Stimulated activated naive CD8-positive, alpha-beta T cell treated with anti-CD3 and anti-CD28 coated beads, Interleukin-15, amount 100 ng/mL, for 72 hours (primary cell): ENCODE results near the gene SEC23B.
"Not testable (repeated sequence)": the region's sequence is repeated elsewhere in the genome, so short reads cannot be mapped to it uniquely, and the experiment has no call there.

ENCODE experiments used
- ATAC-seq: fragments of 150-1000 bp; cut with Tn5 transposase; 2 replicates; pipeline ENCODE4 v1.10.0; 2021; ENCODE audit warnings: mild to moderate bottlenecking, moderate library complexity
- DNase-seq, 2 donors: peaks; one replicate each; pipeline ENCODE4 v3.0.0; 2021 to 2022
- H3K27ac Mint-ChIP-seq, 2 donors: one replicate each; pipeline ENCODE4 v1.8.0; 2022; ENCODE audit warnings: mild to moderate bottlenecking in 2 of 2, mixed read lengths in 2 of 2, moderate library complexity in 2 of 2
- H3K27me3 Mint-ChIP-seq: one replicate; pipeline ENCODE4 v1.8.0; 2022; ENCODE audit warnings: mixed read lengths
- H3K4me1 Mint-ChIP-seq: one replicate; pipeline ENCODE4 v1.8.0; 2022; ENCODE audit warnings: mild to moderate bottlenecking, mixed read lengths
- H3K4me3 Mint-ChIP-seq, 2 donors: one replicate each; pipeline ENCODE4 v1.8.0; 2022; ENCODE audit warnings: mild to moderate bottlenecking in 2 of 2, mixed read lengths in 2 of 2, moderate library complexity in 1 of 2
- H3K9me3 Mint-ChIP-seq, 2 donors: one replicate each; pipeline ENCODE4 v1.8.0; 2022; ENCODE audit warnings: mixed read lengths in 2 of 2

Gene SEC23B

DNA sequence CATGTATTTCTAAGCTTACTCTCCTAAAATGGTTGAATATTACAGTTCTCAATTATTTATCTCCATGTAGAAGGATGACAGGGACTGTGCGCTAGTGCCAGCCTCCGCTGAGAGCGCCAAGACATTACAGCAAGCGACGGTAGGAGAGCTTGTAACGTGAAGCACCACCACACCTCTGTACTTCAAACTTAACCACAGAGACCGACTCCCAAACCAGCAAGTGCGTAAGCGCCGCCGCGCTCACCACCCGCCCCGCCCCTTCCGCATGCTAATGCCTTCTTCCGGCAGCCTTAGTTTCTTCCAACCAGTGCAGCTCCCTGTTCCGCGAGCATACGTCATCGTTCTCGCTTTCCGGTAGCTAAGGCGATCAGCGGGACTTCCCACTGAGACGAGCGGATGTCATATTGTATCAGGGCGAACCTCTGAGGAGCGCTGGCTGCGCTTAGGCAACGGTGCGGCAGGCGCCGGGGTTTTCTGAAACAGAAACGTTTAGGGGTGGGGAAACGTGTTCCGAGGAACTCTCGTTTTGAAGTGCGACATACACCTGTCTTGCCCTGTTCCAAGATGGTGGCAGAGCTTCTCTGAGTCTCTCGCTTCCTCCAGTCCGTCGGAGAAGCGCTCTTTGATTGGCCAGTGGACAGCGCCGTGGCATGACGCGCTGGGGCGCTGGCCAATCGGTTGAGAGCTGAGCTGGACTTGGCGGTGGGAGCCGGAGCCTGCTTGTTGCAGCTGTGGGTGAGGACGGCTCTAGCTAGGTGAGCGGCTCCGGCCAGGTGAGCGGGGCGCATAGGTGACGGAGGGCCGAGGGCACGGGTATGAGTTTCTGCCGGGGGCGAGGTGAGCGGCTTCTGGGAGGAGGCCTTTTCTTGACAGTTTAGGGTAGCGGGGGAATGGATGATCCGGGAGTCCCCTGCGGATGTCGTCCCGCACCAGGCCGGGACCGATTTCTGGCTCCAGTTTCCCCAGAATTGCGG, at the start of gene SEC23B:
SEC23B (plus strand) TSS at position 723 of the 974 bp plus-strand sequence. CDS start 2,896 bp downstream, outside the sequence.
- peak; percentile 93 for ATAC-seq
- H3K27ac Mint-ChIP-seq = peak within 1 kb of the TSS; percentile 94 to 99
- DNase-seq = peak; percentile 96 to 98
- peak within 1 kb of the TSS; percentile 98 to 99 for H3K4me3 Mint-ChIP-seq
- no peaks in the 10 kb centered on the region for H3K27me3 Mint-ChIP-seq
- H3K9me3 Mint-ChIP-seq = no peaks in the 10 kb centered on the region
- peaks cover 47% of the 10 kb centered on the region for H3K4me1 Mint-ChIP-seq

DNA sequence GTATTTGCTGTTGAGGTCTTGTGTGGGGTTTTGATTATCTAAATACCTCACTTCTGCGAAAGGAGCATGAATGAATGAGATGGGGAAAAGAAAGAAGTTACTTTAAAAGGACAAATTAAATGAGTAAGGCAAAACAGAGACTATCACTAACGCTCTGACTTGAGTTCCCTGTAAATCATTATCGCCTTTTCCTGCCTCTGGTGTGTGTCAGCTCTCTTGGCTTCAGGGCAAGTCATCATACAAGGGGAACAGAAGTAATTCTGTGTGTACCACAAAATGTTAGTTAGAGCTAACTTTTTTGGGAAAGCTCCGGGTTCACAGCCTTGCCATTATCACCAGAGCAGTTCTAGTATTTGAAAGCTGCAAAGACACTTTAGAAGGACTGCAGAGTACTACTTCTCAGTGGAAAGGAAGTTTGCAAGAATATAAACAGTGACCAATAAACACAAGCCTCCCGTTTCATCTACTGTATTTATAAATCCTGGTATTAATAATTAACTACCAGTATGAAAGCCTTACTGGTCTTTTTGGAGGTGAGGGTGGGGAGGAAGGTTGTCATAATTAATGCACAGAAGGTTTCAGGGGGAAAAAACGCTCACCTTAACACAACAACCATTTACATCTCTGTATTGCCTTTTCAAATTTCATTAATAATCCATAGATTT, 42.1 kb upstream of the SEC23B start:
- Mint-ChIP-seq H3K9me3 (no peaks in the 10 kb centered on the region), H3K27ac (no peak overlapping the region), H3K4me3 (peak overlapping the region; percentile 92 to 98), H3K4me1 (peaks cover 35% of the 10 kb centered on the region), H3K27me3 (no peaks in the 10 kb centered on the region)
- DNase-seq (no peak), ATAC-seq (no peak)

DNA sequence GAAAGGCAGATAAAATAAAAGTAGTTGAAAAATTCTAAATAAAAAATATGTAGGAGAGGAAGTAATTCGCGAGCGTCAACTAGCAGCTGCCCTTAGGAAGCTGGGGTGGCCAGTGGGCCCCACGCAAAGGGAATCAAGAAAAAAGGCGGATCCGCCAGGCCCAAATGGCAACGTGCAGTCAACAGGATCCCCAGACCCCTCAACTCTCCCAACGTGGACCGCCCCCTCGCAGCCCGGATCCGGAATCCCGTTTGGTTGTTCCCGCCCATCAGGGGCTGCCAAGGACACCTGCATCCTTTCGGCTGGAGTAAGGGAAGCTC, 41.2 kb upstream of the SEC23B start:
- H3K27me3 Mint-ChIP-seq = no peaks in the 10 kb centered on the region
- no peaks in the 10 kb centered on the region for H3K9me3 Mint-ChIP-seq
- H3K4me1 Mint-ChIP-seq = peaks cover 35% of the 10 kb centered on the region
- peak overlapping the region; percentile 97 to 99 for H3K27ac Mint-ChIP-seq
- DNase-seq (no peak), ATAC-seq (peak; percentile 8)
- H3K4me3 Mint-ChIP-seq = peak overlapping the region; percentile 92 to 98

DNA sequence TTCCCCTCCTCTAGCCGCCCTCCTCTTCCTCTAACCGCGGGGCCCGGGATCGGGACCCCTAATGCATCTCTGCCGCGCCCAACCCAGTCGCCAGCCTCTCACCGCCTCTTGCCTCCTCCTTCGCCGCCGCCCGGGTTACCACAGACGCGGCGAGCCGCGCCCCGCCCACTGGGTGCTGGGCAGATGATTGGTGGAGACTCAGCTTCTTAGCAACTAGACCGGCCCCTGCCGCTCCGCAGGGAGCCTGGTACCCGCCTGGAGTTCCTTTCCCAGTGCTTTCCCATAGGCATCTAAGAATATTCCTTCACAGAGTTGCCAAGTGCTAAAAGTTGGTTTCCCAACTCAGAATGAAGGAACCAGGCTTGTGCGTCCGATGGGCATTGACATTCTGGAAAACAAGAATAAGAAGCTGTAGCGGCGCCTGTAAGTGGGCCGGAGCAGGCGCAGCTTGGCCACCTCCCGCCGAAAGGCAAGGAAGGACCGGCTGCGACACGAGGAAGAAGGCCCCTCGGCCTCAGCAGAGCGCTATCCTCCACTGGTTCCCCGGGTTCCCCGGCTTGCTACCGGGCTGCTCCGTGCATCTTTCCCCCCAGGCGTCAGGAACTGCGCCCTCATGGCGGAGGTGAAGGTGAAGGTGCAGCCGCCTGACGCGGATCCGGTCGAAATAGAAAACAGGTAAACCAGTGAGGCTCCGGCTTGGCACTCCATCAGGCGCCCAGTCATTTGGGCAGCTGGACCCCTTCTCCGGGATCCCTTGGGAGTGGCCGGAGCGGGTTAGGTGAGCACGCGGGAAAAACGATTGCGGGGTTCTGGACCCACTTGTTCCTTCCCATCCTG, 40.6 kb upstream of the SEC23B start, which contains the start of the genes DZANK1 and POLR3F:
DZANK1 (minus strand) TSS at position 137 of the 837 bp plus-strand sequence. CDS start 1,672 bp downstream, outside the sequence.
POLR3F (plus strand) TSS at position 497 of the 837 bp plus-strand sequence; CDS start at position 614, 117 bp downstream.
- no peaks in the 10 kb centered on the region for H3K27me3 Mint-ChIP-seq
- ATAC-seq = peak; percentile 99
- H3K27ac Mint-ChIP-seq = peak within 1 kb of the TSS; percentile 97 to 99
- DNase-seq = peak; percentile 90 to 92
- H3K9me3 Mint-ChIP-seq = no peaks in the 10 kb centered on the region
- H3K4me3 Mint-ChIP-seq = peak within 1 kb of the TSS; percentile 92 to 98
- peaks cover 35% of the 10 kb centered on the region for H3K4me1 Mint-ChIP-seq

DNA sequence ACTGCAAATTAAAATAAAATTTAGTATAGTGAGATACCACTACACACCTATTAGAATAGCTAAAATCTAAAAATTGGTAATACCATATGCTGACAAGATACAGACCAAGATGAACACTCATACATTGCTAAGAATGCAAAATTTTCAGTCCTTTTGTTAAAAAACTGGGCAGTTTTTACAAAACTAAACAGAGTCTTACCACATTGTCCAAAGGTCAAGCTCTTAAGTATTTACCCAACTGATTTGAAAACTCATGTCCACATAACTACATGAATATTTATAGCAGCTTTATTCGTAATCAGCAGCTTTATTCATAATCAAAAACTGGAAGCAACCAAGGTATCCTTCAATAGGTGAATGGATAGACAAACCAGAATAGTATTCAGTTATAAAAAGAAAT, 30.5 kb upstream of the SEC23B start:
- peak overlapping the region in 1 of 2 donors; percentile 31 for H3K27ac Mint-ChIP-seq
- no peaks in the 10 kb centered on the region for H3K9me3 Mint-ChIP-seq
- DNase-seq = no peak
- no peaks in the 10 kb centered on the region for H3K27me3 Mint-ChIP-seq
- no peaks in the 10 kb centered on the region for H3K4me1 Mint-ChIP-seq
- no peak for ATAC-seq
- no peak overlapping the region for H3K4me3 Mint-ChIP-seq

DNA sequence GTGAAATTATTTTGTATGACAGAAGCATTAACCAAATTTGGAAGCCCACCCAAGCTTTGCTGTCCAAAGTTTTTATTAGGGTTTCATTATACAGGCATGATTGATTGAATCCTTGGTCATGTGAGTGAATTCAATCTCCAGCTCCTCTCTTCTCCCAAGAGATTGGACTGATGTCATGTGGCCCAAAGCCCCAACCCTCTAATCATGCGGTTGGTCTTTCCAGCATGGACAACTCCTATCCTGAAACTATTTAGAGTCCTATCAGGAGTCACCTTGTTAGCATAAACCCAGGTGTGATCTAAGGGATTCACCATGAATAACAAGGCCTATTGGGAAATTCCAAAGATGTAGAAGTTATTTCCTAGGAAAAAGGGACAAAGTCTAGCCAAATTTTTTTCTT, 29.9 kb upstream of the SEC23B start:
- Mint-ChIP-seq H3K4me1 (no peaks in the 10 kb centered on the region), H3K27ac (no peak overlapping the region), H3K27me3 (no peaks in the 10 kb centered on the region), H3K9me3 (no peaks in the 10 kb centered on the region), H3K4me3 (no peak overlapping the region)
- DNase-seq = no peak
- no peak for ATAC-seq

DNA sequence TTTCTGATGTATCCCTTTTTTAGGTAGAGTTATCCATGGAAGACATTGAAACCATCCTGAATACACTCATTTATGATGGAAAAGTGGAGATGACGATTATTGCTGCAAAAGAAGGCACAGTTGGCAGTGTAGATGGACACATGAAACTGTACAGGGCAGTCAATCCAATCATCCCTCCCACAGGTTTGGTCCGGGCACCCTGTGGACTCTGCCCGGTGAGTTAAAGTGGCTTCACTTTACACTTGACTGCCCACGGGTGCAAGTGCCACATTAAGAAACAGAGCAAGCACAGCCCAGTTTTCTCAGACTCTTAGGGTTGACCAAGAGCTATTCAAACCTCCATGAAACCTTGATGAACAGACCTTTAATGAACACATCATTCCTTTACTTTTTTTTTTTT, 26.1 kb upstream of the SEC23B start:
- Mint-ChIP-seq H3K4me1 (no peaks in the 10 kb centered on the region), H3K9me3 (no peaks in the 10 kb centered on the region), H3K27ac (peak overlapping the region in 1 of 2 donors; percentile 82), H3K4me3 (no peak overlapping the region), H3K27me3 (no peaks in the 10 kb centered on the region)
- ATAC-seq (no peak), DNase-seq (no peak)

DNA sequence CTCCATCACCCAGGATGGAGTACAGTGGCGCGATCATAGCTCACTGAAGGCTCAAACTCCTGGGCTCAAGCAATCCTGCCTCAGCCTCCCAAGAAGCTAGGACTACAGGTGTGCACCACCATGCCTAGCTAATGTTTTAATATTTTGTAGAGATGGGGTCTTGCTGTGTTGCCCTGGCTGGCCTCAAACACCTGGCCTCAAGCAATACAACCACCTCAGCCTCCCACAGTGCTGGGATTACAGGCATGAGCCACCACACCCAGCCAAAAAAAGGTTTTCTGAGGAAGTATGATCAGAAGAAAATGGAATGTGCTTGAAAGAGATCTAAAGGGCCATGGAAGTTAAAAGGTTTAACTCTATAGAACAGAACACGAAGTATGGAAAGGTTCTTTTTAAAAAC, 19.4 kb upstream of the SEC23B start:
- no peak overlapping the region for H3K4me3 Mint-ChIP-seq
- no peaks in the 10 kb centered on the region for H3K9me3 Mint-ChIP-seq
- no peak for ATAC-seq
- no peaks in the 10 kb centered on the region for H3K27me3 Mint-ChIP-seq
- no peak overlapping the region for H3K27ac Mint-ChIP-seq
- peaks cover 3% of the 10 kb centered on the region for H3K4me1 Mint-ChIP-seq
- no peak for DNase-seq

DNA sequence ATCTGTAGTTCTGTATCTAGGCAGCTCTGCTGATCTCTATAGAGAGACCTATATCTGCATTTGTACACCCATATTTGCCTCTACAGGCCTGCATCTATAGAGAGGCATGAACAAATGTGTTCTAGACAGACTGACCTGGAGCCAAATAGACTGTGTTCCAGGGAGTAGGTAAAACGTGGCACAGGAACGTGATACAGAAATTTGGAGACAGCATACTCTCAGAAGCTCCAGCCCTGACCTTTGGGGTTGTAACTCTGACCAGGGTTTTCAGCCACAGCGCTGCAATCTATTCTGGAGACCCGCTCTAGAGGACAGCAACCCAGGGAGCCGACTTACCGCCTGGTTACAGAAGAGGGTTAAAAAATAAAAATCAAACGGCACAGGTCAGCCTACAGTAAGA, 11.7 kb upstream of the SEC23B start:
- peak overlapping the region in 1 of 2 donors; percentile 90 for H3K27ac Mint-ChIP-seq
- peaks cover 20% of the 10 kb centered on the region for H3K4me1 Mint-ChIP-seq
- H3K4me3 Mint-ChIP-seq = peak overlapping the region; percentile 98 to 99
- H3K27me3 Mint-ChIP-seq = no peaks in the 10 kb centered on the region
- no peak for ATAC-seq
- no peak for DNase-seq
- no peaks in the 10 kb centered on the region for H3K9me3 Mint-ChIP-seq

DNA sequence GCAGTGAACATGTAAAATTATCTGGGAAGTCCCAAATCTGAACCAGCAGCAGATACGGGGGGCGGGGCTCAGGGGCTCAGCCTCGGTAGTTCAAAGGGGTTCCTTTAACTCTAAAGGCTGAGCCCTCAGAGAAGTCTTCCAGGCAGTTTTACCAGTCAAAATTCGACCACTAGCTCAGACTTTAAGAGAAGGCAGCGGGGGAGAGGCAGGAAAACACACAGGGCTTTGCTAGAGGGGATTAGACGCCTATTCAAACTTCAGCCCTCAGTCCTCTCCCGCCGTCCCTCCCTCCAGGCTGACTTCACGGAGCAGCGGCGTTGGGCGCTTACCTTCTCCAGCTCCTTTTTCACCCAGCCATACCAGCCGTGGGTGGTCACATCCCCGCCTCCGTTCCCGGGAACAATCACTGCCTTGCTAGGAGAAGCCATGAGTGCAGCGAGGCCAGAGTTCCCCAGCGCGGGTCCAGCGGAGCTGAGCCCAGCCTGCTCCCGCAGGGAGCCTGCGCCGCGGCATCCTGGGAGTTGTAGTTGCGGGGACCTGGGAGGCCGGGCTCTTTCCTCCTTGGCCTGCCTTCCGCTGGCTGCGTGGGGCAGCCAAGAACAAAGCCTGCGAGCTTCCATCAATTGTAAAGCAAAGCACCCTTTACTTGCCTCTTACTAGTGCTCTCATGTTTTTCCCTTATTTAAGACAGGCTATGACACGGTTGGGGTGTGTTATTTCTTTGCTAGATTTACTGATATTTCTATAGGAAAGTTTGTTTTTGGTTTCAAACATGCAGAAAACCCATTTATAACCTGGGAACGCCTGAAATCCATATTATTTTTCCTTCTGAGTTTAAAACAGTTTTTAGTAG, 10.8 kb upstream of the SEC23B start, which contains the start of gene RBBP9:
RBBP9 (minus strand) TSS at position 486 of the 853 bp plus-strand sequence; CDS start at position 428, 58 bp downstream.
- peaks cover 20% of the 10 kb centered on the region for H3K4me1 Mint-ChIP-seq
- peak within 1 kb of the TSS; percentile 98 to 99 for H3K4me3 Mint-ChIP-seq
- H3K9me3 Mint-ChIP-seq = no peaks in the 10 kb centered on the region
- DNase-seq = peak; percentile 70 to 73
- peaks cover 5% of the 10 kb centered on the region for H3K27me3 Mint-ChIP-seq
- peak within 1 kb of the TSS; percentile 90 to 96 for H3K27ac Mint-ChIP-seq
- ATAC-seq = peak; percentile 99

DNA sequence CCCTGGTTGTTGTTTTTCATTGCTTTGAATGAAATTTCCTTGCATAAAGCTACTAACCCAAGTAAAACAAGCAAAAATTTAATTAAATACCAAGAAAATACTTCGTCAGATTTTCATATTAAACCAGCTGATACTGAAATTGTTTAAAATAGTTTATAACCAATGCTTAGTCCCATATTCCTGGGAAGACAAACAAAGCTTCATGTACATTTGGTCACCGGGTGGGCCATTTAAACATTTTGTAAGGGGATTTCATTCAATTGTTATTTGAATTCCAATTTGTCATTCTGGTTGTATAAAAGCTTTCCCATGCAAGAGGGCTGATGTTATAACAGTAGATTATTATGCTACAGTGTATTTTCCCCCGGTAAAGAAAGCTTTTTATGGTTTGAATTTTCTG, 10.1 kb upstream of the SEC23B start:
- DNase-seq = no peak
- peaks cover 8% of the 10 kb centered on the region for H3K27me3 Mint-ChIP-seq
- H3K4me3 Mint-ChIP-seq = peak overlapping the region; percentile 98 to 99
- peaks cover 20% of the 10 kb centered on the region for H3K4me1 Mint-ChIP-seq
- ATAC-seq = no peak
- no peak overlapping the region for H3K27ac Mint-ChIP-seq
- no peaks in the 10 kb centered on the region for H3K9me3 Mint-ChIP-seq

DNA sequence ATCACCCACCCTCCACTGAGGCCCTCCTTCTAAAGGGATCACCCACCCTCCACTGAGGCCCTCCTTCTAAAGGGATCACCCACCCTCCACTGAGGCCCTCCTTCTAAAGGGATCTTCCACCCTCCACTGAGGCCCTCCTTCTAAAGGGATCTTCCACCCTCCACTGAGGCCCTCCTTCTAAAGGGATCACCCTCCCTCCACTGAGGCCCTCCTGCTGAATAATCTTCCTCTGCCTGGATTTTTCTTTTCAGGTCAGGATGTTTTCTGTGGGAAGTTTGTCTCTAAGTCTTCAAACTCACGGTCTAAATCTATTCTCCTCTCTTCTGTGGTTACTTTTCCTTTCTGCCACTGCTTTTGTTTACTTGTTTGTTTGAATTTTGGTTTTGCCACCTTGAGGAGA, 6.1 kb upstream of the SEC23B start:
- not testable (repeated sequence) for H3K9me3 Mint-ChIP-seq, H3K27ac Mint-ChIP-seq, H3K4me3 Mint-ChIP-seq, ATAC-seq, DNase-seq, H3K27me3 Mint-ChIP-seq
- H3K4me1 Mint-ChIP-seq = peaks cover 13% of the 10 kb centered on the region

DNA sequence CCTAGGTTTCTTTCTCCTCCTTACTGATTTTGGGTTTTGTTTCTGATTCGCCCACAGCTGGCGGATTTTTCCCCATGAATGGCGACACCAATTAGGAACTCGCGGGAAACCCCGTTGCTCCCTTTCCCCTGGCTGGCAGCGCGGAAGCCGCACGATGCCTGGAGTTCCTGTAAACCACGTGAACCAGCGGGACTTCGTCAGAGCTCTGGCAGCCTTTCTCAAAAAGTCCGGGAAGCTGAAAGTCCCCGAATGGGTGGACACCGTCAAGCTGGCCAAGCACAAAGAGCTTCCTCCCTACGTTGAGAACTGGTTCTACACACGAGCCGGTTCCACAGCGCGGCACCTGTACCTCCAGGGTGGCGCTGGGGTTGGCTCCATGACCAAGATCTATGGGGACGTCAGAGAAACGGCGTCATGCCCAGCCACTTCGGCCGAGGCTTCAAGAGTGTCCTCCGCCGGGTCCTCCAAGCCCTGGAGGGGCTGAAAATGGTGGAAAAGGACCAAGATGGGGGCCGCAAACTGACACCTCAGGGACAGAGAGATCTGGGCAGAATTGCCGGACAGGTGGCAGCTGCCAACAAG, 3.2 kb upstream of the SEC23B start:
- Mint-ChIP-seq H3K27ac (no peak overlapping the region), H3K9me3 (no peaks in the 10 kb centered on the region), H3K4me3 (no peak overlapping the region), H3K4me1 (peaks cover 31% of the 10 kb centered on the region), H3K27me3 (peaks cover 8% of the 10 kb centered on the region)
- DNase-seq = no peak
- ATAC-seq = no peak

DNA sequence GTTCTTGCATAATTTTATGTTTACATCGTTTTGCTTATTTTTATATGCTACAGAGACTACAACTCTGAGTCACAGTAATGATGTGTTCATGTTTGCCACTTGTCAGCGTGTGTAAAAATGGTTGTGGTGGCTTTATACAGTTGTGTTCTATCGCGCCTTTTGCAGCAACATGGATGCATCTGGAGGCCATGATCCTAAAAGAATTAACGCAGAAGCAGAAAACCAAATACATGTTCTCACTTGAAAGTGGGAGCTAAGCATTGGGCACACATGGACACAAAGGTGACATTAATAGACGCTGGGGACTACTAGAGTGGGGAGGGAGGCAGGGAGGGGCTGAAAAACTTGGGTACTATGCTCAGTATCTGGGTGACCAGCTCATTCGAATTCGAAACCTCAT, 996 bp upstream of the SEC23B start:
- H3K27me3 Mint-ChIP-seq = peaks cover 5% of the 10 kb centered on the region
- no peak for ATAC-seq
- DNase-seq = peak; percentile 16 to 47
- H3K4me1 Mint-ChIP-seq = peaks cover 47% of the 10 kb centered on the region
- no peaks in the 10 kb centered on the region for H3K9me3 Mint-ChIP-seq
- peak overlapping the region; percentile 98 to 99 for H3K4me3 Mint-ChIP-seq
- peak overlapping the region; percentile 94 to 99 for H3K27ac Mint-ChIP-seq
